Hepatocyte (in vitro differentiated cells): ENCODE data around the gene RNU1-1.
"Not testable (repeated sequence)": the region's sequence is repeated elsewhere in the genome, so short reads cannot be mapped to it uniquely, and the experiment has no call there.

Source experiments
- CTCF ChIP-seq: fragments of 200-600 bp; sonication (generic); IDR thresholded peaks from 2 replicates; pipeline ENCODE4 v1.5.1; 2016; ENCODE audit warnings: antibody characterized with exemption, mild to moderate bottlenecking; ENCODE audit not compliant: poor library complexity
- EZH2 ChIP-seq: fragments of 200-600 bp; sonication (generic); IDR thresholded peaks from 2 replicates; pipeline ENCODE4 v1.6.1; 2016; ENCODE audit warnings: antibody characterized with exemption, mild to moderate bottlenecking, borderline replicate concordance
- EZH2phosphoT487 ChIP-seq: fragments of 200-600 bp; sonication (generic); IDR thresholded peaks from one replicate; pipeline ENCODE4 v1.6.1; 2018; ENCODE audit warnings: antibody characterized with exemption, mild to moderate bottlenecking, low read depth, moderate library complexity; ENCODE audit not compliant: unreplicated experiment, severe bottlenecking

- TF ChIP-seq CTCF, EZH2phosphoT487, EZH2: not testable (repeated sequence)
Observed at GRCh38 chr1:16512624-16513411, 1.3 kb downstream of the RNU1-1 start.
